GM19193 (cell line): ENCODE data around the gene RIBC2.

Experiments
- POLR2A ChIP-seq: IDR thresholded peaks from 4 replicates; pipeline ENCODE4 v1.6.1; 2011; ENCODE audit not compliant: insufficient read depth, insufficient read length; ENCODE audit errors: extremely low read depth

Gene RIBC2

GRCh38 chr22:45413368-45414211 lies at the start of gene RIBC2, which contains the start of gene SMC1B:
TSS of gene RIBC2 (plus strand) at chr22:45413693. CDS start at chr22:45413887, 194 bp downstream.
TSS of gene SMC1B (minus strand) at chr22:45413599. CDS start at chr22:45413567, 32 bp downstream.
- no peak for TF ChIP-seq POLR2A

- TF ChIP-seq POLR2A: no peak
Measured at GRCh38 chr22:45366713-45367112, 46.8 kb upstream of the RIBC2 start.

- TF ChIP-seq POLR2A: no peak
Measured at GRCh38 chr22:45376009-45376408, 37.5 kb upstream of the RIBC2 start.

- TF ChIP-seq POLR2A: no peak
Measured at GRCh38 chr22:45376703-45377102, 36.8 kb upstream of the RIBC2 start.

GRCh38 chr22:45381348-45381747 lies 32.1 kb upstream of the RIBC2 start:
- no peak for TF ChIP-seq POLR2A

GRCh38 chr22:45389546-45389945 lies 23.9 kb upstream of the RIBC2 start:
- TF ChIP-seq POLR2A: no peak

- no peak for TF ChIP-seq POLR2A
Measured at GRCh38 chr22:45397806-45398205, 15.7 kb upstream of the RIBC2 start.

- TF ChIP-seq POLR2A: no peak
Measured at GRCh38 chr22:45398214-45398613, 15.3 kb upstream of the RIBC2 start.

GRCh38 chr22:45399712-45400445 lies 13.6 kb upstream of the RIBC2 start:
- TF ChIP-seq POLR2A: no peak

GRCh38 chr22:45402466-45402985 lies 11.0 kb upstream of the RIBC2 start:
- TF ChIP-seq POLR2A: no peak

- TF ChIP-seq POLR2A: no peak
Measured at GRCh38 chr22:45407793-45408192, 5.7 kb upstream of the RIBC2 start.

GRCh38 chr22:45413013-45413367 lies 503 bp upstream of the RIBC2 start:
- no peak for TF ChIP-seq POLR2A

GRCh38 chr22:45418056-45418769 lies 4.7 kb downstream of the RIBC2 start:
- no peak for TF ChIP-seq POLR2A

- TF ChIP-seq POLR2A: no peak
Measured at GRCh38 chr22:45418770-45419138, 5.3 kb downstream of the RIBC2 start.

GRCh38 chr22:45420011-45420410 lies 6.5 kb downstream of the RIBC2 start:
- TF ChIP-seq POLR2A: no peak
